HCT116 (cell line): Measurements from ENCODE around the gene KCNH2. TPM values are rescaled to one million over a fixed set of nuclear protein-coding genes. Genes with fewer than 3 reads are reported as not detected.

Experiments used
- ATAC-seq: fragments of 200-7000 bp; cut with Tn5 transposase; 2 replicates; pipeline ENCODE4 v1.9.1; 2020; ENCODE audit warnings: mild to moderate bottlenecking, moderate library complexity
- BruUV-seq: library from RNA; stranded (reverse); fragments of 400-500 nt; replicated peaks from 2 replicates; lab custom pipeline; 2021; lab: Mats Ljungman, UMichigan
- CTCF ChIA-PET: fragments of 300-600 bp; sonication (Branson Sonifier 250); formaldehyde crosslinking; loops from one replicate; lab custom pipeline; 2021; ENCODE audit warnings: antibody characterized with exemption; lab: Charles Lee
- POLR2A ChIA-PET: fragments of 300-600, 350-600 bp; sonication (Branson Sonifier 250); formaldehyde crosslinking; loops from one replicate; lab custom pipeline; 2021; ENCODE audit warnings: antibody characterized with exemption; lab: Charles Lee
- RAD21 ChIA-PET, 2 experiments: fragments of 300-600 bp; sonication (Branson Sonifier 250); formaldehyde crosslinking; loops; one replicate each; lab custom pipeline; 2023; ENCODE audit warnings: low total read pairs in 2 of 2; ENCODE audit not compliant: uncharacterized antibody in 2 of 2, unreplicated experiment in 2 of 2, low non-redundant PET in 1 of 2; lab: Charles Lee
- DNase-seq: peaks from one replicate; pipeline ENCODE4 v3.0.0-alpha.2; 2010; ENCODE audit warnings: low read depth, low spot score
- H2AFZ ChIP-seq: fragments of 200-600 bp; shearing (Covaris generic), sonication (generic); 2 replicates; pipeline ENCODE4 v1.6.1; 2017; ENCODE audit warnings: low read depth, mixed run types, mixed read lengths, antibody characterized with exemption, low read length; ENCODE audit not compliant: poor library complexity, severe bottlenecking
- H3K27ac ChIP-seq: 2 replicates; pipeline ENCODE4 v1.5.1; 2012; ENCODE audit warnings: low read depth, low read length
- H3K27me3 ChIP-seq: fragments of 200-600 bp; sonication (generic); 2 replicates; pipeline ENCODE4 v1.6.1; 2016; ENCODE audit warnings: mixed run types, low read length, mixed read lengths; ENCODE audit not compliant: insufficient read depth
- H3K36me3 ChIP-seq, 2 experiments: fragments of 200-500 bp in 1 of 2; fragments of 200-600 bp in 1 of 2; sonication (Bioruptor generic) in 1 of 2; sonication (generic) in 1 of 2; 2 replicates each; pipeline versions ENCODE4 v1.5.1 to v1.6.1; 2014 to 2016; ENCODE audit warnings: low read length in 2 of 2, inconsistent platforms in 1 of 2, mixed read lengths in 1 of 2, mixed run types in 1 of 2; ENCODE audit not compliant: insufficient read depth in 2 of 2, control insufficient read depth in 1 of 2
- H3K4me1 ChIP-seq, 2 experiments: fragments of 200-600 bp in 1 of 2; sonication (generic) in 1 of 2; 2 replicates each; pipeline versions ENCODE4 v1.5.1 to v1.6.1; 2012 to 2017; ENCODE audit warnings: low read length in 2 of 2, inconsistent platforms in 1 of 2, mild to moderate bottlenecking in 1 of 2, mixed read lengths in 1 of 2, mixed run types in 1 of 2, moderate library complexity in 1 of 2; ENCODE audit not compliant: insufficient read depth in 2 of 2, control insufficient read depth in 1 of 2
- H3K4me2 ChIP-seq: fragments of 200-600 bp; sonication (generic); 2 replicates; pipeline ENCODE4 v1.6.1; 2017; ENCODE audit warnings: mixed run types, low read length, mixed read lengths
- H3K4me3 ChIP-seq, 2 experiments: fragments of 200-600 bp in 1 of 2; sonication (generic) in 1 of 2; replicated peaks in 1 of 2; 2 replicates each; pipeline ENCODE4 v1.5.1; 2011 to 2016; ENCODE audit warnings: low read length in 2 of 2, control low read depth in 1 of 2, low read depth in 1 of 2, mild to moderate bottlenecking in 1 of 2, mixed read lengths in 1 of 2, mixed run types in 1 of 2
- H3K79me2 ChIP-seq: fragments of 200-600 bp; sonication (generic); 2 replicates; pipeline ENCODE4 v1.6.1; 2017; ENCODE audit warnings: mild to moderate bottlenecking, mixed run types, low read length, moderate library complexity, mixed read lengths; ENCODE audit not compliant: insufficient read depth
- H3K9ac ChIP-seq: fragments of 200-600 bp; sonication (generic); 2 replicates; pipeline ENCODE4 v1.6.1; 2016; ENCODE audit warnings: low read length, mixed read lengths
- H3K9me2 ChIP-seq: fragments of 200-600 bp; sonication (generic), shearing (Covaris generic); 2 replicates; pipeline ENCODE4 v1.6.1; 2017; ENCODE audit warnings: mixed run types, mild to moderate bottlenecking, moderate library complexity; ENCODE audit not compliant: insufficient read depth
- H3K9me3 ChIP-seq, 2 experiments: fragments of 200-500 bp in 1 of 2; fragments of 200-600 bp in 1 of 2; sonication (Bioruptor generic) in 1 of 2; sonication (generic) in 1 of 2; 2 replicates each; pipeline ENCODE4 v1.6.1; 2014 to 2017; ENCODE audit warnings: low read length in 2 of 2, mixed read lengths in 2 of 2, inconsistent platforms in 1 of 2, low read depth in 1 of 2, mild to moderate bottlenecking in 1 of 2, mixed run types in 1 of 2, moderate library complexity in 1 of 2; ENCODE audit not compliant: control insufficient read depth in 1 of 2, insufficient read depth in 1 of 2
- H4K20me1 ChIP-seq: fragments of 200-600 bp; sonication (generic), shearing (Covaris generic); 2 replicates; pipeline ENCODE4 v1.6.1; 2017; ENCODE audit warnings: mixed run types, mild to moderate bottlenecking, moderate library complexity; ENCODE audit not compliant: insufficient read depth
- ATF3 ChIP-seq: IDR thresholded peaks from 2 replicates; pipeline ENCODE4 v1.6.1; 2012
- ELF1 ChIP-seq: IDR thresholded peaks from 2 replicates; pipeline ENCODE4 v1.6.1; 2012; ENCODE audit warnings: low read depth, borderline replicate concordance
- EZH2phosphoT487 ChIP-seq: fragments of 200-600 bp; IDR thresholded peaks from 2 replicates; pipeline ENCODE4 v1.6.1; 2018; ENCODE audit warnings: antibody characterized with exemption, borderline replicate concordance
- RAD21 ChIP-seq: IDR thresholded peaks from 2 replicates; pipeline ENCODE4 v1.6.1; 2012; ENCODE audit warnings: low read depth, mild to moderate bottlenecking
- REST ChIP-seq: IDR thresholded peaks from 2 replicates; pipeline ENCODE4 v1.6.1; 2012; ENCODE audit warnings: low read depth
- SIN3A ChIP-seq: IDR thresholded peaks from 2 replicates; pipeline ENCODE4 v1.6.1; 2012; ENCODE audit warnings: low read depth
- SP1 ChIP-seq: IDR thresholded peaks from 2 replicates; pipeline ENCODE4 v1.6.1; 2012; ENCODE audit warnings: low read depth
- SRF ChIP-seq: IDR thresholded peaks from 2 replicates; pipeline ENCODE4 v1.6.1; 2012; ENCODE audit warnings: low read depth
- ZBTB33 ChIP-seq: IDR thresholded peaks from 2 replicates; pipeline ENCODE4 v1.6.1; 2011; ENCODE audit warnings: mild to moderate bottlenecking, low read length, moderate library complexity; ENCODE audit not compliant: insufficient replicate concordance; ENCODE audit errors: extremely low read depth
- ZFX ChIP-seq: fragments of 450-650 bp; IDR thresholded peaks from 2 replicates; pipeline ENCODE4 v1.6.1; 2017
- ZNF274 ChIP-seq: fragments of 200-500 bp; sonication (Bioruptor generic); IDR thresholded peaks from 2 replicates; pipeline ENCODE4 v1.6.1; 2014; ENCODE audit warnings: mild to moderate bottlenecking, low read depth, low read length, inconsistent platforms
- intact Hi-C: fragments of 100-400 bp; cut with micrococcal nuclease; formaldehyde crosslinking; loops from 2 replicates; pipeline ENCODE4 v1.10.0; 2022
- total RNA-seq: library from RNA; stranded (reverse); gene quantifications from one replicate; pipeline ENCODE4 v1.2.1, GENCODE V29; 2021; ENCODE audit not compliant: unreplicated experiment

Gene KCNH2
- total RNA-seq, 1 experiment from 2014 or later: 9.7 TPM

GRCh38 chr7:150904011-150904909 lies 73.9 kb downstream of the KCNH2 start:
- Histone ChIP-seq H3K27ac (no peak overlapping the region), H2AFZ (no peak overlapping the region), H3K4me3 (no peak overlapping the region), H3K4me2 (no peak overlapping the region), H3K79me2 (no peaks in the 10 kb centered on the region)
- ATAC-seq: no peak
- intact Hi-C loops: no loop called here
- POLR2A ChIA-PET: no interaction called here
- RAD21 ChIA-PET: no interaction called here
- CTCF ChIA-PET: no interaction called here
- no peak for DNase-seq
- no TSS peak for BruUV-seq
- TF ChIP-seq SRF: no peak
- TF ChIP-seq ATF3: no peak
- TF ChIP-seq RAD21: no peak
- TF ChIP-seq REST: no peak
- TF ChIP-seq ZFX: no peak
- TF ChIP-seq EZH2phosphoT487: no peak
- no peak for TF ChIP-seq ZNF274
- TF ChIP-seq ELF1: no peak
- no peak for TF ChIP-seq SP1
- no peak for TF ChIP-seq SIN3A
- no peak for TF ChIP-seq ZBTB33
- TF ChIP-seq, all 23 proteins: peak for 0
- H4K20me1 ChIP-seq: no peaks in the 10 kb centered on the region
- no peaks in the 10 kb centered on the region for H3K9me2 ChIP-seq
- no peaks in the 10 kb centered on the region for H3K4me1 ChIP-seq
- H3K9me3 ChIP-seq: no peaks in the 10 kb centered on the region
- H3K9ac ChIP-seq: no peak overlapping the region
- no peaks in the 10 kb centered on the region for H3K27me3 ChIP-seq
- no peaks in the 10 kb centered on the region for H3K36me3 ChIP-seq
